Suprapubic skin (tissue), 4 donors: ENCODE measurements around the gene GOLGB1.

Experiments used
- POLR2A ChIP-seq, 2 donors: fragments of 450-650 bp; IDR thresholded peaks; one replicate each; pipeline ENCODE4 v1.6.1; 2017; ENCODE audit warnings: antibody characterized with exemption in 2 of 2, mild to moderate bottlenecking in 2 of 2, moderate library complexity in 2 of 2
- POLR2AphosphoS5 ChIP-seq, 3 donors: sonication (generic); formaldehyde crosslinking; IDR thresholded peaks; one replicate each; pipeline ENCODE4 v1.6.1; 2017; ENCODE audit warnings: antibody characterized with exemption in 3 of 3
- TF ChIP-seq, protein P1 (sequence below), 2 donors: fragments of 200-600 bp in 1 of 2; fragments of 450-650 bp in 1 of 2; sonication (generic) in 1 of 2; IDR thresholded peaks; one replicate each; pipeline ENCODE4 v1.5.1; 2016 to 2019; ENCODE audit warnings: antibody characterized with exemption in 2 of 2, mild to moderate bottlenecking in 1 of 2, moderate library complexity in 1 of 2

DNA sequence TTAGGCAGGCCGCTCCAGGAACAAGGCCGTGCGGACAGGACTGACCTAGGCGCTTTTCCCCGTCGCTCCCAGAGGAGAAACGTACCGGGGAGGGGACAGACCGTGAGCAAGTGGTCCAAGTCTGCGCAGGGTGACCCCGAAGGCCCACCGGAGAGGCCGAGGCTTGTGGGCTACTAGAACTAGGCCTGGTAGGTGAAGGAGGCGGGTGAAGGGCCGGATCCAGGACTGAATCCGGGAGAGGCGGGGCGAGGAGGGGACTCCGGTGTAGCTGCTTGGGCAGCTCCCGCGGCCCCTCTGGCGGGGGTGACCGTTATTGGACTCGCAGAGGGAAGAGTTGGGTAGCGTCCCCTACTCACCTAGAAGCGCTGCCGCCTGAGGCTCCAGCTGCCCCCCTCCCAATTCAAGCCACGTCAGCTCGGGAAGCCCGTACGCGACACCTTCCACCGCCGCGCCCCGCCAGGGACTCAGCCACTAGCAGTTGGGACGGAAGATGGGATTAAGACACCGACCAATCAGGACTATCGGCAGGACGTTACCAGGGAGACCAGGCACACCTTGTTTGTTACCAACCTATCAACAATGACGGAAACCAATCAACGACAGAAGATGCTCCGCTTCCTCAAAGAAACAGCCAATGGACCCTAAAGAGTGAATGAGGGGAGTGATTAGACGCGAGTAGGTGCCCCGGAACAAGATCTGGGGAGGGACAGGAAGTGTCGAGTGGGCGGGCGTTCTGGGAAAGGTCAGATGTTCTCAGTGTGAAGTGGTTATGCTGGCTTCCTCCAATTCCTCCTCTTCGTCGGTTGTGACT lies at the start of gene GOLGB1:
- TF ChIP-seq POLR2AphosphoS5 (IDR thresholded peaks at IDR 0.05) (peak; percentile 82 to 98 (median 96)), POLR2A (IDR thresholded peaks at IDR 0.05) (peak; percentile 95 to 97)
- TF ChIP-seq, protein P1, sequence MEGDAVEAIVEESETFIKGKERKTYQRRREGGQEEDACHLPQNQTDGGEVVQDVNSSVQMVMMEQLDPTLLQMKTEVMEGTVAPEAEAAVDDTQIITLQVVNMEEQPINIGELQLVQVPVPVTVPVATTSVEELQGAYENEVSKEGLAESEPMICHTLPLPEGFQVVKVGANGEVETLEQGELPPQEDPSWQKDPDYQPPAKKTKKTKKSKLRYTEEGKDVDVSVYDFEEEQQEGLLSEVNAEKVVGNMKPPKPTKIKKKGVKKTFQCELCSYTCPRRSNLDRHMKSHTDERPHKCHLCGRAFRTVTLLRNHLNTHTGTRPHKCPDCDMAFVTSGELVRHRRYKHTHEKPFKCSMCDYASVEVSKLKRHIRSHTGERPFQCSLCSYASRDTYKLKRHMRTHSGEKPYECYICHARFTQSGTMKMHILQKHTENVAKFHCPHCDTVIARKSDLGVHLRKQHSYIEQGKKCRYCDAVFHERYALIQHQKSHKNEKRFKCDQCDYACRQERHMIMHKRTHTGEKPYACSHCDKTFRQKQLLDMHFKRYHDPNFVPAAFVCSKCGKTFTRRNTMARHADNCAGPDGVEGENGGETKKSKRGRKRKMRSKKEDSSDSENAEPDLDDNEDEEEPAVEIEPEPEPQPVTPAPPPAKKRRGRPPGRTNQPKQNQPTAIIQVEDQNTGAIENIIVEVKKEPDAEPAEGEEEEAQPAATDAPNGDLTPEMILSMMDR (IDR thresholded peaks at IDR 0.05), result no peak
